GM12878 (cell line): ENCODE data around the gene CD27. TPM values are rescaled to one million over a fixed set of nuclear protein-coding genes. Genes with fewer than 3 reads are reported as not detected.
A peak's percentile ranks its signal among the peaks of the same experiment; 100 is the strongest.

ENCODE experiments used
- ATAC-seq: fragments of 200-7000 bp; cut with Tn5 transposase; 3 replicates; pipeline ENCODE4 v1.9.1; 2020; ENCODE audit warnings: mild to moderate bottlenecking, moderate library complexity
- BruUV-seq: library from RNA; stranded (reverse); fragments of 400-500 nt; replicated peaks from 2 replicates; lab custom pipeline; 2021; lab: Mats Ljungman, UMichigan
- CTCF ChIA-PET: fragments of 300-600 bp; sonication (Branson Sonifier 250); formaldehyde crosslinking; extraction: SDS; loops from one replicate; lab custom pipeline; 2021; ENCODE audit warnings: inconsistent platforms; lab: Yijun Ruan, JAX
- POLR2A ChIA-PET: fragments of 350-600 bp; formaldehyde crosslinking; extraction: SDS; loops from one replicate; lab custom pipeline; 2021; ENCODE audit warnings: inconsistent platforms; lab: Charles Lee
- RAD21 ChIA-PET: fragments of 300-600 bp; sonication (Branson Sonifier 250); formaldehyde crosslinking; loops from one replicate; lab custom pipeline; 2023; ENCODE audit warnings: antibody characterized with exemption; ENCODE audit not compliant: unreplicated experiment; lab: Charles Lee
- SMC1A ChIA-PET: fragments of 300-600 bp; sonication (Branson Sonifier 250); formaldehyde crosslinking; loops from one replicate; lab custom pipeline; 2023; ENCODE audit not compliant: unreplicated experiment, uncharacterized antibody; lab: Charles Lee
- DNase-seq: peaks from one replicate; pipeline ENCODE4 v3.0.0-alpha.2; 2011; ENCODE audit warnings: low read depth, low spot score
- FAIRE-seq: peaks from 3 replicates; lab custom pipeline; 2011; peaks lifted over from hg19 to GRCh38; lab: Jason Lieb, UNC
- H2AFZ ChIP-seq: 2 replicates; pipeline ENCODE4 v1.6.0; 2011; ENCODE audit warnings: low read depth, low read length, control low read depth; ENCODE audit not compliant: control insufficient read depth
- H3K27ac ChIP-seq: 2 replicates; pipeline ENCODE4 v1.5.1; 2011; ENCODE audit warnings: control low read depth; ENCODE audit not compliant: control insufficient read depth, insufficient read depth
- H3K27me3 ChIP-seq, 2 experiments: replicated peaks in 1 of 2; 2 replicates each; pipeline versions ENCODE4 v1.6.0 to v1.6.1; 2011; ENCODE audit warnings: low read length in 1 of 2; ENCODE audit not compliant: control insufficient read depth in 2 of 2, insufficient read depth in 2 of 2
- H3K36me3 ChIP-seq, 2 experiments: 2 replicates each; pipeline ENCODE4 v1.5.1; 2011; ENCODE audit warnings: low read length in 1 of 2; ENCODE audit not compliant: control insufficient read depth in 2 of 2, insufficient read depth in 2 of 2
- H3K4me1 ChIP-seq: 2 replicates; pipeline ENCODE4 v1.6.1; 2011; ENCODE audit warnings: mild to moderate bottlenecking, low read length, moderate library complexity, mixed read lengths; ENCODE audit not compliant: control insufficient read depth, insufficient read depth
- H3K4me2 ChIP-seq: 2 replicates; pipeline ENCODE4 v1.6.0; 2011; ENCODE audit warnings: control low read depth; ENCODE audit not compliant: control insufficient read depth, insufficient read depth
- H3K4me3 ChIP-seq: fragments of 200-600 bp; sonication (generic); 2 replicates; pipeline ENCODE4 v1.5.1; 2016
- H3K79me2 ChIP-seq: 2 replicates; pipeline ENCODE4 v1.6.0; 2011; ENCODE audit warnings: low read length; ENCODE audit not compliant: control insufficient read depth, insufficient read depth
- H3K9ac ChIP-seq: 2 replicates; pipeline ENCODE4 v1.8.0; 2011; ENCODE audit warnings: low read length, control low read depth, mixed read lengths; ENCODE audit not compliant: control insufficient read depth, insufficient read depth
- H3K9me3 ChIP-seq: replicated peaks from 3 replicates; pipeline ENCODE4 v1.5.1; 2011; ENCODE audit warnings: mild to moderate bottlenecking, low read length; ENCODE audit not compliant: control insufficient read depth, insufficient read depth
- H4K20me1 ChIP-seq: 2 replicates; pipeline ENCODE4 v1.6.0; 2011; ENCODE audit not compliant: control insufficient read depth, insufficient read depth
- BRCA1 ChIP-seq: IDR thresholded peaks from 2 replicates; pipeline ENCODE4 v1.6.1; 2011; ENCODE audit warnings: low read depth, low read length, improper control_type of control experiment
- FOXK2 ChIP-seq: fragments of 450-650 bp; IDR thresholded peaks from 2 replicates; pipeline ENCODE4 v1.6.1; 2017; ENCODE audit warnings: mild to moderate bottlenecking, moderate library complexity
- FOXM1 ChIP-seq: IDR thresholded peaks from 2 replicates; pipeline ENCODE4 v1.6.1; 2012; ENCODE audit warnings: low read depth, mild to moderate bottlenecking, inconsistent platforms, low read length, moderate library complexity
- HCFC1 ChIP-seq: fragments of 150-350 bp; IDR thresholded peaks from 2 replicates; pipeline ENCODE4 v1.6.1; 2014; ENCODE audit warnings: low read length
- HDGF ChIP-seq: fragments of 450-650 bp; IDR thresholded peaks from 2 replicates; pipeline ENCODE4 v1.6.1; 2016; ENCODE audit warnings: antibody characterized with exemption
- IRF3 ChIP-seq: fragments of 450-650 bp; IDR thresholded peaks from 2 replicates; pipeline ENCODE4 v1.6.1; 2014; ENCODE audit warnings: mild to moderate bottlenecking
- KLF5 ChIP-seq: fragments of 450-650 bp; IDR thresholded peaks from 2 replicates; pipeline ENCODE4 v1.6.1; 2014; ENCODE audit warnings: mild to moderate bottlenecking; ENCODE audit not compliant: partially characterized antibody
- NKRF ChIP-seq: fragments of 450-650 bp; conservative IDR thresholded peaks from 2 replicates; pipeline ENCODE4 v1.6.1; 2017; ENCODE audit warnings: mild to moderate bottlenecking, moderate library complexity
- PAX8 ChIP-seq: fragments of 450-650 bp; IDR thresholded peaks from 2 replicates; pipeline ENCODE4 v1.6.1; 2017; ENCODE audit warnings: mild to moderate bottlenecking, moderate library complexity
- POU2F2 ChIP-seq: IDR thresholded peaks from 3 replicates; pipeline ENCODE4 v1.6.1; 2011; ENCODE audit warnings: low read depth, mild to moderate bottlenecking, low read length, borderline replicate concordance
- RAD51 ChIP-seq: fragments of 450-650 bp; IDR thresholded peaks from 2 replicates; pipeline ENCODE4 v1.6.1; 2016; ENCODE audit warnings: moderate library complexity, mild to moderate bottlenecking, inconsistent platforms
- RELB ChIP-seq: fragments of 450-650 bp; IDR thresholded peaks from 2 replicates; pipeline ENCODE4 v1.6.1; 2017; ENCODE audit warnings: low read depth, mild to moderate bottlenecking, moderate library complexity
- TAF1 ChIP-seq: IDR thresholded peaks from 2 replicates; pipeline ENCODE4 v1.6.1; 2011; ENCODE audit warnings: mild to moderate bottlenecking, low read depth, low read length, borderline replicate concordance
- ZNF592 ChIP-seq: fragments of 450-650 bp; IDR thresholded peaks from 2 replicates; pipeline ENCODE4 v1.6.1; 2017; ENCODE audit warnings: mild to moderate bottlenecking, moderate library complexity
- WGBS: methylation state at CpG from one replicate; pipeline ENCODE4 v1.1.6; 2016; ENCODE audit warnings: low lambda C conversion rate; ENCODE audit not compliant: insufficient replicate concordance, insufficient coverage; ENCODE audit errors: missing lambda C conversion rate; 5-methylcytosine and 5-hydroxymethylcytosine counted together
- in situ Hi-C: fragments of 300-500 bp; cut with MboI; formaldehyde crosslinking; loops from 9 replicates; pipeline ENCODE4 v1.14.3; 2018; ENCODE audit warnings: mixed read lengths
- intact Hi-C: fragments of 100-400 bp; cut with micrococcal nuclease; formaldehyde crosslinking; loops from one replicate; pipeline ENCODE4 v1.14.2; 2022; ENCODE audit not compliant: unreplicated experiment
- polyA plus RNA-seq, 11 experiments: library from polyadenylated mRNA; depleted of rRNA in 4 of 11; unstranded in 6 of 11; stranded (reverse) in 5 of 11; fragments of >200 nt; fragmentation: Nextera tagmentation in 4 of 11; fragmentation: Illumina TruSeq in 1 of 11; extraction: Ambion mirVana in 4 of 11; extraction: Trizol in 1 of 11; gene quantifications; 1 replicate in 1 of 11; 2 replicates in 10 of 11; pipeline versions ENCODE4 v1.2.1 to v1.2.3, GENCODE V29; 2011 to 2016; ENCODE audit warnings: inconsistent platforms in 2 of 11, missing spikeins in 2 of 11, low read depth in 1 of 11
- total RNA-seq, 4 experiments: library from RNA; depleted of rRNA in 3 of 4; stranded (reverse); fragments of >200 nt in 3 of 4; fragmentation: Illumina TruSeq in 1 of 4; extraction: Trizol in 1 of 4; gene quantifications; 2 replicates each; pipeline versions ENCODE4 v1.2.1 to v1.2.3, GENCODE V29; 2013 to 2021

Gene CD27
- total and polyA plus RNA-seq, 10 of the 15 experiments (the other 5 are each of a cell fraction or from before 2014, with no cell fraction given): 4.9 to 184 (median 106) TPM

- 4% methylated on average over 4 of the region's 4 CpGs for WGBS
- H2AFZ ChIP-seq: no peak overlapping the region
- peak overlapping the region; percentile 99 for H3K27ac ChIP-seq
- H3K4me3 ChIP-seq: peak overlapping the region; percentile 66
- 0 out of 4 replicates have a peak, but pooled peaks cover 0 to 4% of the 10 kb centered on the region in 2 experiments for H3K36me3 ChIP-seq
- H3K9me3 ChIP-seq: no peaks in the 10 kb centered on the region
- intact Hi-C loops: no loop called here
- H3K4me2 ChIP-seq: peak overlapping the region; percentile 99
- ATAC-seq (peak; percentile 34), DNase-seq (no peak), FAIRE-seq (no peak)
- H3K27me3 ChIP-seq: no peaks in the 10 kb centered on the region
- in situ Hi-C loops: no loop called here
- ChIA-PET CTCF (interaction anchor here (1.2 to 7.2 kb wide), 10 partner anchors 8 to 109 kb away, joined by 3 to 79 read pairs (median 16); partner anchors contain the start of gene TAPBPL), RAD21 (interaction anchor here (0.8 to 17.1 kb wide), 10 partner anchors 8 to 191 kb away, joined by 3 to 319 read pairs (median 4); partner anchors contain the start of genes LPAR5 and TAPBPL), SMC1A (interaction anchor here (0.9 to 9.8 kb wide), 12 partner anchors 8 to 407 kb away, joined by 3 to 168 read pairs (median 6); partner anchors contain the start of genes CDCA3, TAPBPL, USP5 and VAMP1), POLR2A (interaction anchor here (1.0 to 17.5 kb wide), 12 partner anchors 8 to 187 kb away, joined by 3 to 384 read pairs (median 15); partner anchors contain the start of genes GAPDH, MRPL51, TAPBPL and VAMP1)
- H3K9ac ChIP-seq: peak overlapping the region; percentile 84
- peaks cover 59% of the 10 kb centered on the region for H3K79me2 ChIP-seq
- BruUV-seq: no TSS peak
- no peaks in the 10 kb centered on the region for H4K20me1 ChIP-seq
- peaks cover 46% of the 10 kb centered on the region for H3K4me1 ChIP-seq
- TF ChIP-seq HCFC1 (no peak), HDGF (0 out of 2 replicates have a peak, but pooled peaks have one; percentile 8), POU2F2 (no peak), TAF1 (no peak), FOXK2 (no peak), KLF5 (no peak), ZNF592 (no peak), IRF3 (no peak), RAD51 (no peak), PAX8 (no peak), NKRF (no peak), FOXM1 (no peak), RELB (no peak; the same call in 1 of the 2 replicates), BRCA1 (no peak)
Measured at GRCh38 chr12:6444031-6444430, 724 bp upstream of the CD27 start.
